Activated T-helper 2 cell treated with anti-CD3 and anti-CD28 coated beads, Interferon-gamma antibody, Interleukin-2, Interleukin-4, amounts not matched to agents 10 μg/mL and 5 μg/mL and 100 μg/mL, durations not matched to agents 14 hours and 24 hours and 36 hours (primary cell): ENCODE results near the gene CCDC169. TPM values are rescaled to one million over a fixed set of nuclear protein-coding genes. Genes with fewer than 3 reads are reported as not detected.

Source experiments
- DNase-seq: peaks from one replicate; pipeline ENCODE4 v3.0.0; 2021; ENCODE audit warnings: low spot score
- H3K27ac Mint-ChIP-seq: one replicate; pipeline ENCODE4 v1.8.0; 2021; ENCODE audit warnings: mixed read lengths
- H3K27me3 Mint-ChIP-seq: one replicate; pipeline ENCODE4 v1.8.0; 2021; ENCODE audit warnings: low read depth, mixed read lengths
- H3K36me3 Mint-ChIP-seq: one replicate; pipeline ENCODE4 v1.8.0; 2021; ENCODE audit warnings: low read depth, mixed read lengths
- H3K4me1 Mint-ChIP-seq: one replicate; pipeline ENCODE4 v1.8.0; 2021; ENCODE audit warnings: low read depth, mixed read lengths
- H3K4me3 Mint-ChIP-seq: one replicate; pipeline ENCODE4 v1.8.0; 2021; ENCODE audit warnings: low read depth, mild to moderate bottlenecking, moderate library complexity, mixed read lengths
- H3K9me3 Mint-ChIP-seq: one replicate; pipeline ENCODE4 v1.8.0; 2021; ENCODE audit warnings: mixed read lengths
- intact Hi-C: fragments of 100-400 bp; cut with micrococcal nuclease; formaldehyde crosslinking; loops from one replicate; pipeline ENCODE4 v1.15.1; 2023
- total RNA-seq: library from RNA; stranded (reverse); gene quantifications from 2 replicates; pipeline ENCODE4 v1.2.3, GENCODE V29; 2022

Gene CCDC169
- total RNA-seq, 1 donor from 2014 or later = 0.46 TPM

GRCh38 chr13:36207672-36208071 lies 89.9 kb downstream of the CCDC169 start:
- Mint-ChIP-seq H3K27ac (no peak overlapping the region), H3K36me3 (no peaks in the 10 kb centered on the region), H3K9me3 (no peaks in the 10 kb centered on the region), H3K27me3 (no peaks in the 10 kb centered on the region), H3K4me3 (no peak overlapping the region), H3K4me1 (no peaks in the 10 kb centered on the region)
- intact Hi-C loops = no loop called here
- DNase-seq = no peak

DNA sequence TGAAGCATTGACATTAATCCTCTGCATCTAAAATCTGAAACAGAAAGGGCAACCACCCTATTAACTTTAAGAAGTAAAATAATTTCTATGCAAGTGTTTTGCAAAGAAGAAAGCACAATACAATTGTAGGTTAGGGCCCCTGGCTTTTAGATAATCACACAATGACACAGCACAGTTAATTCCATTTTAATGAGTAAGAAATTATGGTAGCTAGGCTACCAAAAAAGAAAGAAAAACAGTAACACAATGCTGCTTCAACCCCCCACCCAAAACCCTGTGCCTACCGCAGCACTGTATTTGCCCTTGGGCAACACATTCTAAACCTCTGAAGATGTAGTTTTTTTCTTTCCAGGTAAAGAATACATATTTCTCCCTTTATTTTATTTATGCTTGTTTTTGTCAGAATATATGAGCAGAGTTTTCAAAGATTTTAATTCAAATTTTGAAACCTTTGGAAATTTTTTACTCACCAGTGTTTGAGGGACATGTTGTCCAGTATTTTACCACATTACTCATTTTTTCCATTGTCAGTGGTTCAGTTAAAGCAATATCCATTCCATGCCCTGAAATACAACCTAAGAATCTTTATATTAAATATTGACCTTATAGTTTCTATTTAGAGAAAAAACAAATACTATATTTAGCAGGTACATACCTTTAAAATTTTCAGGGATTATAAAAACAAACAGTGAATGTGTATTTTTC lies 104.3 kb downstream of the CCDC169 start:
- intact Hi-C loops = no loop called here
- Mint-ChIP-seq H3K27ac (no peak overlapping the region), H3K4me1 (no peaks in the 10 kb centered on the region), H3K4me3 (no peak overlapping the region), H3K36me3 (no peaks in the 10 kb centered on the region), H3K9me3 (no peaks in the 10 kb centered on the region), H3K27me3 (no peaks in the 10 kb centered on the region)
- DNase-seq = no peak

- Mint-ChIP-seq H3K4me3 (no peak overlapping the region), H3K27me3 (no peaks in the 10 kb centered on the region), H3K9me3 (no peaks in the 10 kb centered on the region), H3K27ac (no peak overlapping the region), H3K4me1 (no peaks in the 10 kb centered on the region), H3K36me3 (no peaks in the 10 kb centered on the region)
- intact Hi-C loops = no loop called here
- no peak for DNase-seq
Observed at GRCh38 chr13:36192166-36192565, 105.4 kb downstream of the CCDC169 start.

- Mint-ChIP-seq H3K4me3 (no peak overlapping the region), H3K9me3 (no peaks in the 10 kb centered on the region), H3K27ac (no peak overlapping the region), H3K4me1 (no peaks in the 10 kb centered on the region), H3K36me3 (no peaks in the 10 kb centered on the region), H3K27me3 (no peaks in the 10 kb centered on the region)
- no peak for DNase-seq
- intact Hi-C loops = no loop called here
Observed at GRCh38 chr13:36190771-36191170, 106.8 kb downstream of the CCDC169 start.

GRCh38 chr13:36188441-36188840 lies 109.2 kb downstream of the CCDC169 start:
- intact Hi-C loops = no loop called here
- H3K4me3 Mint-ChIP-seq = no peak overlapping the region
- H3K27me3 Mint-ChIP-seq = no peaks in the 10 kb centered on the region
- H3K4me1 Mint-ChIP-seq = no peaks in the 10 kb centered on the region
- H3K36me3 Mint-ChIP-seq = no peaks in the 10 kb centered on the region
- no peak overlapping the region for H3K27ac Mint-ChIP-seq
- DNase-seq = no peak
- peaks cover 2% of the 10 kb centered on the region for H3K9me3 Mint-ChIP-seq

GRCh38 chr13:36183901-36184300 lies 113.7 kb downstream of the CCDC169 start:
- Mint-ChIP-seq H3K9me3 (peaks cover 8% of the 10 kb centered on the region), H3K36me3 (no peaks in the 10 kb centered on the region), H3K4me3 (no peak overlapping the region), H3K4me1 (no peaks in the 10 kb centered on the region), H3K27me3 (no peaks in the 10 kb centered on the region), H3K27ac (no peak overlapping the region)
- DNase-seq = no peak
- intact Hi-C loops = no loop called here

Other genes starting within 250 kb of the CCDC169 start
- gene DCLK1, start 166.4 kb downstream of the CCDC169 start, total RNA-seq = not detected in 2 replicates
- not detected in 2 replicates for gene SOHLH2, start 83.3 kb downstream of the CCDC169 start, total RNA-seq
- 31.7 and 32.0 TPM in 2 replicates for gene SPART, start 48.6 kb upstream of the CCDC169 start, total RNA-seq
- 4.3 and 5.0 TPM in 2 replicates for gene CCNA1, start 134.7 kb upstream of the CCDC169 start, total RNA-seq